Measurements from ENCODE around the gene NUTM2D.
"Not testable (repeated sequence)": the region's sequence is repeated elsewhere in the genome, so short reads cannot be mapped to it uniquely, and the experiment has no call there.

DNA sequence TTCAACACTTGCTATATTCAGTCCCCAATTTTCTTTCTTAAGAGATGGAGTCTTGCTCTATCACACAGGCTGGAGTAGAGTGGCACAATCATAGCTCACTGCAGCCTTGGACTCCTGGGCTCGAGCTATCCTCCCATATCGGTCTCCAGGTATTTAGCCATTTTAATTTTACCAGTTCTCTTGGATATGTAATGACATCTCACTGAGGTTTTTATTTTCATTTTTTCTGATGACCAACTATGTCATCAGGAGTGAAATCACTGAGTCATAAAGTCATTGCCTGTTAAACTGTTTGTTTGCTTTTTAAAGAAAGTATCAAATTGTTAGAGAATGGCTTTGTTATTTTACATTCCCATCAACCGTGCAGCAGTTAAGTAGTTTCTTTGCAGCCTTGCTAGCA, 17.1 kb upstream of the NUTM2D start:
- TF ChIP-seq POLR2AphosphoS5 (IDR thresholded peaks at IDR 0.05; ENCODE audit: borderline replicate concordance, low read depth, low read length); EZH2 (IDR thresholded peaks at IDR 0.05); FOXP2 (optimal IDR thresholded peaks at IDR 0.05; ENCODE audit: control extremely low read depth, extremely low read length, insufficient read depth): not testable (repeated sequence)
